Heart left ventricle (tissue), 16 donors: ENCODE data around the gene TMEM131L. TPM values are rescaled to one million over a fixed set of nuclear protein-coding genes. Genes with fewer than 3 reads are reported as not detected.
A peak's percentile ranks its signal among the peaks of the same experiment; 100 is the strongest.

Experiments
- ATAC-seq, 4 donors: fragments of 200-7000 bp; cut with Tn5 transposase; one replicate each; pipeline ENCODE4 v1.9.1; 2020 to 2022; ENCODE audit warnings: moderate library complexity in 4 of 4, mild to moderate bottlenecking in 3 of 4, moderate number of reproducible peaks in 1 of 4
- DNase-seq, 5 donors: peaks; one replicate each; pipeline ENCODE4 v3.0.0-alpha.2; 2020
- H3K27ac ChIP-seq, 12 donors: fragments of 200-600 bp; sonication (generic) in 4 of 12; one replicate each; pipeline versions ENCODE4 v1.5.0 to v1.8.0; 2016 to 2022; ENCODE audit warnings: mild to moderate bottlenecking in 2 of 12
- H3K27me3 ChIP-seq, 9 donors: fragments of 200-600 bp; sonication (generic) in 2 of 9; one replicate each; pipeline versions ENCODE4 v1.5.1 to v1.8.0; 2016 to 2022; ENCODE audit warnings: mild to moderate bottlenecking in 3 of 9
- H3K36me3 ChIP-seq, 9 donors: fragments of 200-600 bp; sonication (generic) in 2 of 9; one replicate each; pipeline versions ENCODE4 v1.5.0 to v1.8.0; 2018 to 2022; ENCODE audit warnings: mild to moderate bottlenecking in 2 of 9
- H3K4me1 ChIP-seq, 12 donors: fragments of 200-600 bp; sonication (generic) in 4 of 12; one replicate each; pipeline versions ENCODE4 v1.5.0 to v1.8.0; 2016 to 2022; ENCODE audit warnings: mild to moderate bottlenecking in 3 of 12
- H3K4me3 ChIP-seq, 12 donors: fragments of 200-600 bp; sonication (generic) in 4 of 12; one replicate each; pipeline versions ENCODE4 v1.5.0 to v1.8.0; 2017 to 2022; ENCODE audit warnings: mild to moderate bottlenecking in 9 of 12, moderate library complexity in 4 of 12
- H3K9me3 ChIP-seq, 12 donors: fragments of 200-600 bp; sonication (generic) in 4 of 12; one replicate each; pipeline versions ENCODE4 v1.5.0 to v1.8.0; 2016 to 2022; ENCODE audit warnings: mild to moderate bottlenecking in 1 of 12
- POLR2A ChIP-seq, 2 donors: fragments of 450-650 bp; IDR thresholded peaks; one replicate each; pipeline ENCODE4 v1.6.1; 2017; ENCODE audit warnings: antibody characterized with exemption in 2 of 2, mild to moderate bottlenecking in 2 of 2, moderate library complexity in 2 of 2
- WGBS, 4 donors: extraction: QIAGEN DNeasy Blood & Tissue Kit in 2 of 4; methylation state at CpG; one replicate each; pipeline versions ENCODE4 v1.1.5 to v1.1.7; 2013 to 2018; 5-methylcytosine and 5-hydroxymethylcytosine counted together
- intact Hi-C, 10 donors: fragments of 100-400 bp; cut with DNase I; formaldehyde crosslinking; loops; one replicate each; pipeline versions ENCODE4 v1.11.1 to v1.14.2; 2022
- polyA plus RNA-seq, 2 donors: library from polyadenylated mRNA; stranded (reverse); fragments of 200-250 nt; gene quantifications; one replicate each; pipeline ENCODE4 v1.2.3, GENCODE V29; 2013
- total RNA-seq, 9 donors: library from RNA; depleted of rRNA in 2 of 9; stranded (reverse); fragments of >200 nt in 2 of 9; fragmentation: NEBNext Ultra II Directional in 3 of 9; extraction: Animal tissue kit (Norgen Biotek cat#: 25700) in 3 of 9; gene quantifications; one replicate each; pipeline versions ENCODE4 v1.1.0 to v1.2.4, GENCODE V29; 2016 to 2023
- TF ChIP-seq, protein P1 (sequence below), 12 donors: fragments of 200-600 bp; sonication (generic) in 4 of 12; IDR thresholded peaks; one replicate each; pipeline versions ENCODE4 v1.5.0 to v1.8.0; 2018 to 2022; ENCODE audit warnings: antibody characterized with exemption in 12 of 12, mild to moderate bottlenecking in 5 of 12
- donor health status: ischemic (EF 13 %, LVEDD 7.1; RV severe dilation, severe dysfunction).
- donor health status: healthy with polysubstance abuse.
- donor health status: DM: no; HTN: yes; CAD: no.
- donor health status: DM: no; HTN: no; CAD: no.
- donor health status: ischemic (EF 25% LVEDD 6.9; RV normal size, moderate dysfunction).
- donor health status: ischemic (EF 25% LVEDD 5.7; RV mildly dilated, moderate dysfunction).
- donor health status: healthy.
- donor health status: DM: yes; HTN: yes; CAD: no.
- donor health status: ischemic (EF 35%, LVEDD 5.7; RV mildly dilated, moderate dysfunction).
- donor health status: nonischemic (EF 11% LVEDD 7.7; RV severe dilation, severe dysfunction).
- donor health status: DM: yes; HTN: yes; CAD: no.
- donor health status: PGD.
- donor health status: ischemic (EF 29% LVEDD 5.4; RV normal size, mild dysfunction).
- donor health status: nonischemic (EF 23%, LVEDD 6.1; RV moderate dilation, normal function).

The TMEM131L gene
- total and polyA plus RNA-seq, 11 donors, result 3.8 to 22.2 (median 19.6) TPM

DNA sequence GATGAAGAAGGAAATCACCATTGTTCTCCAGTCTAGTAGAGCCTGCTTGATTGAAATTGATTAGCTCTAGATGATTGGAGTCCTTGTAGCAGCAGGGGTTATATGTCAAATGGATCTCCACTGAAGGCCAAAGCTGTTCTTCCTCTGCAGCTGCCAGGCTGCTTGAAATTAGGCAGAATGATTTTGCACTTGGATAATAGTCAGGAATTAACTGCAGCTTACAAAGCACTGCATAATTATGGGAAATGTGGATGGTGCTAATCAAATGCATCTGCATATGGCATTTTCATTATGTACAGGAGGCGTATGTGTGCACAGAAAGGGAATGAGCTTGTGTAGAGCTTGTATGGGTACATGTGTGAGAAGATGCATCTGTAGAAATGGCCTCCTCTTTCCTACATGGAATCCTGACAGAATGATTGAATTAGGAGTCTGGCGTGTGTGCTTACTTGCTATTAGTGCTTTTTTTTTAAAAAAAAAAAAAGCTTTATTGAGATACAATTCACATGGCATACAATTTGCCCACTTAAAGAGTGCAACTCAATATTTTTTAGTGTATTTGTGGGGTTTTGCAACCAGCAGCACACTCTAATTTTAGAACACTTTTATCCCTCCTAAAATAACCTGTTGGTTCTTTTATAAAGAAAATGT, 65.9 kb downstream of the TMEM131L start:
- TF ChIP-seq, protein P1, sequence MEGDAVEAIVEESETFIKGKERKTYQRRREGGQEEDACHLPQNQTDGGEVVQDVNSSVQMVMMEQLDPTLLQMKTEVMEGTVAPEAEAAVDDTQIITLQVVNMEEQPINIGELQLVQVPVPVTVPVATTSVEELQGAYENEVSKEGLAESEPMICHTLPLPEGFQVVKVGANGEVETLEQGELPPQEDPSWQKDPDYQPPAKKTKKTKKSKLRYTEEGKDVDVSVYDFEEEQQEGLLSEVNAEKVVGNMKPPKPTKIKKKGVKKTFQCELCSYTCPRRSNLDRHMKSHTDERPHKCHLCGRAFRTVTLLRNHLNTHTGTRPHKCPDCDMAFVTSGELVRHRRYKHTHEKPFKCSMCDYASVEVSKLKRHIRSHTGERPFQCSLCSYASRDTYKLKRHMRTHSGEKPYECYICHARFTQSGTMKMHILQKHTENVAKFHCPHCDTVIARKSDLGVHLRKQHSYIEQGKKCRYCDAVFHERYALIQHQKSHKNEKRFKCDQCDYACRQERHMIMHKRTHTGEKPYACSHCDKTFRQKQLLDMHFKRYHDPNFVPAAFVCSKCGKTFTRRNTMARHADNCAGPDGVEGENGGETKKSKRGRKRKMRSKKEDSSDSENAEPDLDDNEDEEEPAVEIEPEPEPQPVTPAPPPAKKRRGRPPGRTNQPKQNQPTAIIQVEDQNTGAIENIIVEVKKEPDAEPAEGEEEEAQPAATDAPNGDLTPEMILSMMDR (IDR thresholded peaks at IDR 0.05), result no peak
- TF ChIP-seq POLR2A (IDR thresholded peaks at IDR 0.05), result no peak
- Histone ChIP-seq H3K27me3 (no peaks in the 10 kb centered on the region), H3K36me3 (no peaks in the 10 kb centered on the region), H3K27ac (peak overlapping the region in 5 of 12 donors; percentile 5 to 66 (median 45)), H3K4me1 (peaks cover 8 to 85% (median 59%) of the 10 kb centered on the region in 12 donors), H3K4me3 (no peak overlapping the region), H3K9me3 (no peaks in the 10 kb centered on the region)
- DNase-seq (no peak), ATAC-seq (no peak)
- 71 to 78% (median 72%) methylated on average over 2 of the region's 2 CpGs for WGBS, 4 donors
- intact Hi-C loops, result loop anchor here in 4 of 10 donors (5.0 to 10.0 kb wide), 4 partner anchors 35 to 67 kb away; partner anchors contain the start of gene TMEM131L (in 2 of the 4)

GRCh38 chr4:153532636-153533035, 66.5 kb downstream of the TMEM131L start:
- 77 to 90% (median 83%) methylated on average over 6 of the region's 6 CpGs for WGBS, 4 donors
- Histone ChIP-seq H3K27ac (peak overlapping the region in 1 of 12 donors; percentile 66), H3K4me1 (peaks cover 8 to 85% (median 61%) of the 10 kb centered on the region in 12 donors), H3K4me3 (no peak overlapping the region), H3K9me3 (no peaks in the 10 kb centered on the region), H3K27me3 (no peaks in the 10 kb centered on the region), H3K36me3 (no peaks in the 10 kb centered on the region)
- intact Hi-C loops, result loop anchor here in 4 of 10 donors (5.0 to 10.0 kb wide), 4 partner anchors 35 to 68 kb away; partner anchors contain the start of gene TMEM131L (in 2 of the 4)
- no peak for ATAC-seq
- DNase-seq, result no peak
- TF ChIP-seq, protein P1 (IDR thresholded peaks at IDR 0.05), result no peak
- no peak for TF ChIP-seq POLR2A (IDR thresholded peaks at IDR 0.05)

DNA sequence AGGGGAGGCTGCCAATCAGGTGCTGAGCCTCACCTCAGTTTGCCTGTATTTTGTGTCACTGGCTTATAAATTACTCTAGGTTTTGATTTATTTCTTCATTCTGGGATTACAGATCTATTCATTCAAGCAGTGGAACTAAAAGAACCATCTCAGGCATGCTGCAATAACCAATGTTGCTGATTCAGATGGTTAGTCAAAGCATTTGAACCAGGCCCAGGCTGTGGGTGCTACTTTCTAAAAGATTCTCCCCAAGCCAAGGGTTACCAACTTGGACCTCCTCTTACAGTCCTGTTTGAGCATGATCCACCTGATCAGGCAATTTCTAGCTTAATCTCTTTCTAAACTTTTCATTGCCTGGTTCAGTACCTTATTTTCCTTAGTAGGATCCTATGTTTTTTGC, 67.2 kb downstream of the TMEM131L start:
- Histone ChIP-seq H3K36me3 (no peaks in the 10 kb centered on the region), H3K27me3 (no peaks in the 10 kb centered on the region), H3K9me3 (no peaks in the 10 kb centered on the region), H3K4me1 (peaks cover 8 to 85% (median 68%) of the 10 kb centered on the region in 12 donors), H3K27ac (no peak overlapping the region), H3K4me3 (no peak overlapping the region)
- ATAC-seq, result no peak
- intact Hi-C loops, result loop anchor here in 4 of 10 donors (5.0 to 10.0 kb wide), 4 partner anchors 36 to 69 kb away; partner anchors contain the start of gene TMEM131L (in 2 of the 4)
- DNase-seq, result no peak
- no peak for TF ChIP-seq POLR2A (IDR thresholded peaks at IDR 0.05)
- TF ChIP-seq, protein P1 (IDR thresholded peaks at IDR 0.05), result no peak

DNA sequence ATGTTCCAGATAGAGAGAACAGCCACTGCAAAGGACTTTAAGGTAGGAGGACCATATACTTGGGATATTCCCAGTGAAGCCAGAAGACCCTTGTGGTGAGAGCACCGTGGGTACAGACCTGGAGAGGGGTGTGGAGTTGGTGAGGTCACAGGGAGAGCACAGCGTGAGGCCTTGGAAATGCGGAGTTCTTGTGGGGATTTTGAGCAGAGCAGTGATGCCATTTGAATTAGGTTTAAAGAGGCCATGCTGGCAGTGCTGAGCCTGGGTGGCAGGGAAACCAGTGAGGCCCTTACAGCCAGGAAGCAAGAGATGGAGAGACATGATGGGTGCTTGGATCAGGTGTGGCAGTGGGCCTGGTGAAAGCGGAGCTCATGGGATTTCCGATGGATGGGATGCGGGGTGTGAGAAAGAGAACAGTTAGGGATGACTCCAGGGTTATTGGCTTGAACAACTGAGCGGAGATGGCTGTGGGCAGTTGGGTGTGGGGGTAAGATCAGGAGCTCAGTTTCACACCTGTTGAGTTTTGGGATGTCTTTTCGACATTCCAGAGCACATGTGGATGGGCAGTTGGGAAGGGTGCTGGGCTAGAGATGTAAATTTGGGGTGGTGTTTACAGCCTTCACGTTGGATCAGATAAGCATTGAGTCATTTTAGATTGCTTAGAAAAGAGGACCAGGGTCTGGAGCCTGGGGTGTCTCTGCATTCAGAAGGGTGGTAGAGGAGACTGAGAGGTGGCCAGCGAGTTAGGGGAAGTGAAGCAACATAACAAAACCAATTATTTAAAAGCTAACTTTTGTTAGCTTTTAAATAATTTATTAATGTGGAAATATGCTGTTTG, 68.9 kb downstream of the TMEM131L start:
- Histone ChIP-seq H3K27ac (no peak overlapping the region), H3K27me3 (no peaks in the 10 kb centered on the region), H3K4me1 (peaks cover 8 to 83% (median 63%) of the 10 kb centered on the region in 12 donors), H3K36me3 (no peaks in the 10 kb centered on the region), H3K4me3 (no peak overlapping the region), H3K9me3 (no peaks in the 10 kb centered on the region)
- WGBS, 4 donors, result 82 to 89% (median 86%) methylated on average over 10 of the region's 10 CpGs
- no peak for ATAC-seq
- no peak for TF ChIP-seq POLR2A (IDR thresholded peaks at IDR 0.05)
- TF ChIP-seq, protein P1 (IDR thresholded peaks at IDR 0.05), result no peak
- no peak for DNase-seq
- intact Hi-C loops, result loop anchor here in 6 of 10 donors (5.0 to 10.0 kb wide), 5 partner anchors 37 to 70 kb away; partner anchors contain the start of gene TMEM131L (in 4 of the 6)
